Measurements from ENCODE around the gene INPP5D. TPM values are rescaled to one million over a fixed set of nuclear protein-coding genes. Genes with fewer than 3 reads are reported as not detected.

INPP5D gene
- total and polyA plus RNA-seq, 2 of the 13 experiments (the other 11 are each of a cell fraction or from before 2014, with no cell fraction given), result 16.7 to 18.0 TPM

DNA sequence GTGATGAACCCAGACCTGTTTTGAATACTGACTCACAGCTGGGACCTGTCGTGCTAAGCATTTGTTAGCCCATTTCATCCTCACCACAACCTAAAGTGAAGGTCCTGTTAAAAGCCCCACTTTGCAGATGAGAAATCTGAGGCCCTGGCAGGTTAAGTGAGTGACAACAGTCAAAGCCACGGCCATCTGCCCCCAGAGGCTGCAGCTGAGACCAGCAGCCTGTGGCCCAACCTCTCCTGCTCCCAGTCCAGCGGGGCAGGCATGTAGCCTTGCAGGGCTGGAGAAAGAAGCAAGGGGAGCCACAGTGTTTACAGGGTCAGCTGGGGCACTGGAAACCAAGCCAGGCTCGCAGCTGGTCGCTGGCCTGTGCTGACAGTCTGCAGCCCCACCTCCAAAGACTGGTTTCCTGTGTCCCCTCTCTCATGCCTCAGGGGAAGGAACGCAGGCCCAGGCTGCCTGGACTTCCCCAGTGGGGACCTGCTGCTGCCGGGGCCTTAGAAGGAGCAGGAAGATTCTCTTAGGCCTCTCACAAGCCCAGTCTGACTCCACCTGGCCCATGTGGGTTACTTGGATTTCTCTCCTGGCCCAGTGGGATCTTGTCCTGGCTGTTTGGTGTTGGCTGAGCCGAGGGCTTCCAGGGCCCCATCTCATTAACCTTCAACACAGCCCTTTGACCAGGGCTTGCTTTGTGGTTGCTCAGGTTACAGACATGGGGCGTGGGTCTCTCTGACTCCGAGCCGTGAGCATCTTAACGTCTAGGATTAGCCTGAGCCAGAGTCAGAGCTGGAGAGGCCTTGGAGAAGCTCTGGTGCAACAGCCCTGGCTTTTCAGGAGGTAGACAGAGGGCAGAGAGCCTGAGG is 1.7 kb downstream of the INPP5D start (continued):
- TF ChIP-seq, protein P1, sequence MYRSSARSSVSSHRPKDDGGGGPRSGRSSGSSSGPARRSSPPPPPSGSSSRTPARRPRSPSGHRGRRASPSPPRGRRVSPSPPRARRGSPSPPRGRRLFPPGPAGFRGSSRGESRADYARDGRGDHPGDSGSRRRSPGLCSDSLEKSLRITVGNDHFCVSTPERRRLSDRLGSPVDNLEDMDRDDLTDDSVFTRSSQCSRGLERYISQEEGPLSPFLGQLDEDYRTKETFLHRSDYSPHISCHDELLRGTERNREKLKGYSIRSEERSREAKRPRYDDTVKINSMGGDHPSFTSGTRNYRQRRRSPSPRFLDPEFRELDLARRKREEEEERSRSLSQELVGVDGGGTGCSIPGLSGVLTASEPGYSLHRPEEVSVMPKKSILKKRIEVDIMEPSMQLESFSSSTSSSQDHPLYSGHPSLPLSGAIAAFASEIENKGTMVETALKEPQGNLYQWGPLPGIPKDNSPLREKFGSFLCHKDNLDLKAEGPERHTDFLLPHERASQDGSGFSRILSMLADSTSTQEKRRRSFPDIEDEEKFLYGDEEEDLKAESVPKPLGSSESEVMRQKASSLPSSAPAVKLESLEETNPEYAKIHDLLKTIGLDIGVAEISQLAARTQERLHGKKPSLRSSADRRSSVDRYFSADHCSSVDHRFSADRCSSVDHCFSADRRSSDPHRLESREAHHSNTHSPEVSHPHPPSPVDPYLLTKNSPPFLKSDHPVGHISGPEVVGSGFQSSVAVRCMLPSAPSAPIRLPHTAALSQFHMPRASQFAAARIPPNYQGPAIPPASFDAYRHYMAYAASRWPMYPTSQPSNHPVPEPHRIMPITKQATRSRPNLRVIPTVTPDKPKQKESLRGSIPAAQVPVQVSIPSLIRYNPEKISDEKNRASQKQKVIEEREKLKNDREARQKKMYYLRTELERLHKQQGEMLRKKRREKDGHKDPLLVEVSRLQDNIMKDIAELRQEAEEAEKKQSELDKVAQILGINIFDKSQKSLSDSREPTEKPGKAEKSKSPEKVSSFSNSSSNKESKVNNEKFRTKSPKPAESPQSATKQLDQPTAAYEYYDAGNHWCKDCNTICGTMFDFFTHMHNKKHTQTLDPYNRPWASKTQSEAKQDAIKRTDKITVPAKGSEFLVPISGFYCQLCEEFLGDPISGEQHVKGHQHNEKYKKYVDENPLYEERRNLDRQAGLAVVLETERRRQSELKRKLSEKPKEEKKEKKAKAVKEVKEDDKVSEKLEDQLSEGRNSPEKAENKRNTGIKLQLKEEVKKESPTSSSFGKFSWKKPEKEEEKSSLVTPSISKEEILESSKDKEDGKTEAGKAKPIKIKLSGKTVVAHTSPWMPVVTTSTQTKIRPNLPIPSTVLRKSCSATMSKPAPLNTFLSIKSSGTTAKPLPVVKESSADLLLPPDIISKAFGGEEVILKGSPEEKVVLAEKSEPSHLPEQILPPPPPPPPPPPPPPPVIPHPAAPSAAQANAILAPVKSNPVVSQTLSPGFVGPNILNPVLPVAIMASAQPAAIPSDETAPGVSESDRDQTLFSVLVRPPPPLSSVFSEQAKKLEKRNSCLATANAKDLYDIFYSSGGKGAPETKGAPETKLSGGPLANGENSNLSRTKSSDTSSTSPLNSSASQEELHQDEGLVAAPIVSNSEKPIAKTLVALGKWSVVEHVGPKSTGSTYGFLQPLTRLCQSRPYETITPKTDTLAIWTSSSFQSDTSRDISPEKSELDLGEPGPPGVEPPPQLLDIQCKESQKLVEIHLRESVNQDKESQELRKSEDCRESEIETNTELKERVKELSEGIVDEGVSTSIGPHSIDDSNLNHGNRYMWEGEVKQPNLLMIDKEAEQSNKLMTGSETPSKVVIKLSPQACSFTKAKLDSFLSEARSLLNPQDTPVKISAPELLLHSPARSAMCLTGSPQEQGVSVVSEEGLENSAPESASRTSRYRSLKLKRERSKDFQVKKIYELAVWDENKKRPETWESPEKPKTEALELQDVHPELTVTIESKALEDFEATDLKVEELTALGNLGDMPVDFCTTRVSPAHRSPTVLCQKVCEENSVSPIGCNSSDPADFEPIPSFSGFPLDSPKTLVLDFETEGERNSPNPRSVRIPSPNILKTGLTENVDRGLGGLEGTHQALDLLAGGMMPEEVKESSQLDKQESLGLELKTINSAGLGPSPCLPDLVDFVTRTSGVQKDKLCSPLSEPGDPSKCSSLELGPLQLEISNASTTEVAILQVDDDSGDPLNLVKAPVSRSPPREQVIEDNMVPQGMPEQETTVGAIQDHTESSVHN (CRISPR knock-in tag; IDR thresholded peaks at IDR 0.05), result no peak
- TF ChIP-seq, protein P2, sequence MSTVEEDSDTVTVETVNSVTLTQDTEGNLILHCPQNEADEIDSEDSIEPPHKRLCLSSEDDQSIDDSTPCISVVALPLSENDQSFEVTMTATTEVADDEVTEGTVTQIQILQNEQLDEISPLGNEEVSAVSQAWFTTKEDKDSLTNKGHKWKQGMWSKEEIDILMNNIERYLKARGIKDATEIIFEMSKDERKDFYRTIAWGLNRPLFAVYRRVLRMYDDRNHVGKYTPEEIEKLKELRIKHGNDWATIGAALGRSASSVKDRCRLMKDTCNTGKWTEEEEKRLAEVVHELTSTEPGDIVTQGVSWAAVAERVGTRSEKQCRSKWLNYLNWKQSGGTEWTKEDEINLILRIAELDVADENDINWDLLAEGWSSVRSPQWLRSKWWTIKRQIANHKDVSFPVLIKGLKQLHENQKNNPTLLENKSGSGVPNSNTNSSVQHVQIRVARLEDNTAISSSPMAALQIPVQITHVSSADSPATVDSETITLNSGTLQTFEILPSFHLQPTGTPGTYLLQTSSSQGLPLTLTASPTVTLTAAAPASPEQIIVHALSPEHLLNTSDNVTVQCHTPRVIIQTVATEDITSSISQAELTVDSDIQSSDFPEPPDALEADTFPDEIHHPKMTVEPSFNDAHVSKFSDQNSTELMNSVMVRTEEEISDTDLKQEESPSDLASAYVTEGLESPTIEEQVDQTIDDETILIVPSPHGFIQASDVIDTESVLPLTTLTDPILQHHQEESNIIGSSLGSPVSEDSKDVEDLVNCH (CRISPR knock-in tag; IDR thresholded peaks at IDR 0.05), result no peak
- 0 out of 2 replicates have a peak, but pooled peaks have one; percentile 47 for TF ChIP-seq TMF1 (CRISPR knock-in tag; IDR thresholded peaks at IDR 0.05; ENCODE audit: low read depth)
- TF ChIP-seq ZNF737 (CRISPR knock-in tag; IDR thresholded peaks at IDR 0.05; ENCODE audit: borderline replicate concordance), result no peak
- peak; percentile 86 for TF ChIP-seq ZNF619 (CRISPR knock-in tag; IDR thresholded peaks at IDR 0.05)
- TF ChIP-seq ZNF652 (CRISPR knock-in tag; IDR thresholded peaks at IDR 0.05; ENCODE audit: borderline replicate concordance, low read depth), result no peak
- TF ChIP-seq ZNF644 (CRISPR knock-in tag; IDR thresholded peaks at IDR 0.05; ENCODE audit: low read depth), result peak; percentile 68
- 0 out of 2 replicates have a peak, but pooled peaks have one; percentile 78 for TF ChIP-seq CENPT (CRISPR knock-in tag; IDR thresholded peaks at IDR 0.05; ENCODE audit: low read depth)
- TF ChIP-seq, protein P3, sequence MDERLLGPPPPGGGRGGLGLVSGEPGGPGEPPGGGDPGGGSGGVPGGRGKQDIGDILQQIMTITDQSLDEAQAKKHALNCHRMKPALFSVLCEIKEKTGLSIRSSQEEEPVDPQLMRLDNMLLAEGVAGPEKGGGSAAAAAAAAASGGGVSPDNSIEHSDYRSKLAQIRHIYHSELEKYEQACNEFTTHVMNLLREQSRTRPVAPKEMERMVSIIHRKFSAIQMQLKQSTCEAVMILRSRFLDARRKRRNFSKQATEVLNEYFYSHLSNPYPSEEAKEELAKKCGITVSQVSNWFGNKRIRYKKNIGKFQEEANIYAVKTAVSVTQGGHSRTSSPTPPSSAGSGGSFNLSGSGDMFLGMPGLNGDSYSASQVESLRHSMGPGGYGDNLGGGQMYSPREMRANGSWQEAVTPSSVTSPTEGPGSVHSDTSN (CRISPR knock-in tag; IDR thresholded peaks at IDR 0.05), result peak; percentile 47; the same call in 1 of the 2 replicates
- no peak for TF ChIP-seq REXO4 (CRISPR knock-in tag; IDR thresholded peaks at IDR 0.05; ENCODE audit: borderline replicate concordance)
- peak; percentile 75 for TF ChIP-seq SOX5 (CRISPR knock-in tag; IDR thresholded peaks at IDR 0.05; ENCODE audit: borderline replicate concordance)
- TF ChIP-seq RFXAP (CRISPR knock-in tag; IDR thresholded peaks at IDR 0.05; ENCODE audit: borderline replicate concordance), result 0 out of 2 replicates have a peak, but pooled peaks have one; percentile 32
- TF ChIP-seq, protein P4, sequence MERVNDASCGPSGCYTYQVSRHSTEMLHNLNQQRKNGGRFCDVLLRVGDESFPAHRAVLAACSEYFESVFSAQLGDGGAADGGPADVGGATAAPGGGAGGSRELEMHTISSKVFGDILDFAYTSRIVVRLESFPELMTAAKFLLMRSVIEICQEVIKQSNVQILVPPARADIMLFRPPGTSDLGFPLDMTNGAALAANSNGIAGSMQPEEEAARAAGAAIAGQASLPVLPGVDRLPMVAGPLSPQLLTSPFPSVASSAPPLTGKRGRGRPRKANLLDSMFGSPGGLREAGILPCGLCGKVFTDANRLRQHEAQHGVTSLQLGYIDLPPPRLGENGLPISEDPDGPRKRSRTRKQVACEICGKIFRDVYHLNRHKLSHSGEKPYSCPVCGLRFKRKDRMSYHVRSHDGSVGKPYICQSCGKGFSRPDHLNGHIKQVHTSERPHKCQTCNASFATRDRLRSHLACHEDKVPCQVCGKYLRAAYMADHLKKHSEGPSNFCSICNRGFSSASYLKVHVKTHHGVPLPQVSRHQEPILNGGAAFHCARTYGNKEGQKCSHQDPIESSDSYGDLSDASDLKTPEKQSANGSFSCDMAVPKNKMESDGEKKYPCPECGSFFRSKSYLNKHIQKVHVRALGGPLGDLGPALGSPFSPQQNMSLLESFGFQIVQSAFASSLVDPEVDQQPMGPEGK (CRISPR knock-in tag; IDR thresholded peaks at IDR 0.05), result peak; percentile 83
